Progenitor cell of endocrine pancreas (in vitro differentiated cells): ENCODE measurements around the gene USP10. TPM values are rescaled to one million over a fixed set of nuclear protein-coding genes. Genes with fewer than 3 reads are reported as not detected.
A peak's percentile ranks its signal among the peaks of the same experiment; 100 is the strongest.

ENCODE experiments used
- DNase-seq: peaks from one replicate; pipeline ENCODE4 v3.0.0; 2021; ENCODE audit warnings: low spot score; ENCODE audit not compliant: unreplicated experiment
- H3K27ac Mint-ChIP-seq: 2 replicates; pipeline ENCODE4 v1.8.0; 2021; ENCODE audit warnings: mild to moderate bottlenecking, moderate library complexity, mixed read lengths
- H3K27me3 Mint-ChIP-seq: 2 replicates; pipeline ENCODE4 v1.8.0; 2021; ENCODE audit warnings: mixed read lengths
- H3K36me3 Mint-ChIP-seq: 2 replicates; pipeline ENCODE4 v1.8.0; 2022; ENCODE audit warnings: mixed read lengths; ENCODE audit not compliant: insufficient read depth
- H3K4me1 Mint-ChIP-seq: 2 replicates; pipeline ENCODE4 v1.8.0; 2021; ENCODE audit warnings: low read depth, mixed read lengths
- H3K4me3 Mint-ChIP-seq: 2 replicates; pipeline ENCODE4 v1.8.0; 2021; ENCODE audit warnings: low read depth, mild to moderate bottlenecking, moderate library complexity, mixed read lengths
- H3K9me3 Mint-ChIP-seq: 2 replicates; pipeline ENCODE4 v1.8.0; 2021; ENCODE audit warnings: low read depth, mixed read lengths
- CTCF ChIP-seq: fragments of 200-600 bp; sonication (generic); IDR thresholded peaks from one replicate; pipeline ENCODE4 v1.5.0; 2021; ENCODE audit warnings: antibody characterized with exemption, mild to moderate bottlenecking; ENCODE audit not compliant: unreplicated experiment
- total RNA-seq: library from RNA; stranded (reverse); gene quantifications from 2 replicates; pipeline ENCODE4 v1.2.1, GENCODE V29; 2021

Gene USP10
- total RNA-seq, 1 donor from 2014 or later: 139 TPM

DNA sequence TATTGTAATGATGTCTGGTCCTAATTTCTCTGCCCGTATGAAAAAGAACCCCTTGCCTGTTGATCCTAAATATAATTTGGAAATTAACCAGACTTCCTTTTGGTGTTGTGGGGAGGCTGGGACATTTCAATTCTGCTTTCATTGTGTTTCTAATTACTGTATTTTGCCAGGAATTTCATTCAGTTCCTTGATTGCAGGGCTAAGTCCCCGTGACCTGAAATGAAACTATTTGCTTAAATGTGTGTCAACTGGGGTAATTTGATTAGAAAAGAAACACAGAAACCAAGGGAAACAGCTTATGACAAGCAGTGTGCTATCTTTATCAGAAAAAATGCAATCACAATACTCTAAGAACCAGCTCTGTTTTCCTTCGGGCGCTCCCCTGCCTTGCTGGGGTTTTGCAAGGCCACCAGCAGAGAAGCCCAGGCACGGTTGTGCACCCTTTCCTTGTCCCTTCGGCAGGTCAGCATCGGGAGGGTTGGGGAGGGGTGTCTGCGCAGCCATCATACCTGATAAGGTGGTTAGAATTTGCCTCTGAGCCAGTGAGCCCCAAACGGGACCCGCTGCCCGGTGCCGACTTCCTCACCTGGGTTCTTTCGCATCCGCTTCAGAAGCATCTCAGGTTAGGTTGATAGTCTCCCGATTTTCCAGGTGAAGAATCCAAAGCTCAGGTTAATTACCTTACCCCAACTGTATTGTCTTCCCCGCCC, 32.0 kb upstream of the USP10 start:
- Mint-ChIP-seq H3K27me3 (peaks cover 10% of the 10 kb centered on the region), H3K9me3 (no peaks in the 10 kb centered on the region), H3K4me1 (peaks cover 6% of the 10 kb centered on the region), H3K4me3 (no peak overlapping the region), H3K27ac (peak overlapping the region; percentile 29), H3K36me3 (peaks cover 7% of the 10 kb centered on the region)
- no peak for TF ChIP-seq CTCF
- DNase-seq: no peak

DNA sequence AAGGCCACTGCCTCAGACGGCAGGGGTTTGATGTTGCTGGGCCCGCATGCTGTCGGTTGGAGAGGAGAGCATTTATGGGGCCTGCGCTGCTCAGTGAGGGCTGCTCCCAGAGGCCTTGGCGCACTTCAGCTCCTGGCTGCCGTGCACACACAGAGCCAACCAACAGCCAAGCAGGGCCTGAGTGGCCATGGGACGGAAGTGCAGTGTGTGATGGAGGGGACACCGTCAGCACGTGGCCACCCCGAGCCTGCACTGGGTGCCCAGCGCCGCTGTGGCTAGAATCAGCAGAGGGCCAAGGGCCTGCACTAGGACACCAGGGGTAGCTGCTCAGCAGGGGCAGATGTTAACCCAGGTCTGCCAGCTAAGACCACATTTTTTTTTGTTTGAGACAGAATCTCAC, 29.7 kb upstream of the USP10 start:
- Mint-ChIP-seq H3K4me1 (peaks cover 6% of the 10 kb centered on the region), H3K9me3 (no peaks in the 10 kb centered on the region), H3K27ac (no peak overlapping the region), H3K27me3 (peaks cover 12% of the 10 kb centered on the region), H3K4me3 (no peak overlapping the region), H3K36me3 (peaks cover 1% of the 10 kb centered on the region)
- DNase-seq: no peak
- TF ChIP-seq CTCF: no peak

- no peaks in the 10 kb centered on the region for H3K36me3 Mint-ChIP-seq
- TF ChIP-seq CTCF: peak; percentile 91
- no peak overlapping the region for H3K4me3 Mint-ChIP-seq
- no peak overlapping the region for H3K27ac Mint-ChIP-seq
- H3K9me3 Mint-ChIP-seq: no peaks in the 10 kb centered on the region
- H3K27me3 Mint-ChIP-seq: peaks cover 16% of the 10 kb centered on the region
- peak; percentile 67 for DNase-seq
- H3K4me1 Mint-ChIP-seq: peaks cover 3% of the 10 kb centered on the region
These were observed 27.3 kb upstream of the USP10 start for GRCh38 chr16:84672276-84673202.

DNA sequence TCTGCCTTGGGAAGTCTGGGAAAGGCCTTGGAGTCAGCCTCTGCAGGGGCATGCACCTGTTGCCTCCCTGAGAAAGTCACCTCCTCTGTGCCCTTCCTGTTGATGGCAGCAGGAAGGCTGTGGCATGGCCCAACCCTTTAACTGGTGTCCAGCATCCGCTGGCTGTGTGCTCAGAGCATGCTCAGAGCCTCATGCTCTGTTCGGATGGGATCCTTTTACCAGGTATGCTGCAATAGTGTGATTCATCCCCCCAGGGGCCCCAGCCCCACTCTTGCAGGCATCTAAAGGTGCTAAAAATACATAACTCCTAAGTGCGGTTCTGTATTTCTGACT, 26.6 kb upstream of the USP10 start:
- no peak for TF ChIP-seq CTCF
- Mint-ChIP-seq H3K36me3 (no peaks in the 10 kb centered on the region), H3K9me3 (no peaks in the 10 kb centered on the region), H3K4me1 (no peaks in the 10 kb centered on the region), H3K27ac (no peak overlapping the region), H3K4me3 (no peak overlapping the region), H3K27me3 (peaks cover 19% of the 10 kb centered on the region)
- DNase-seq: no peak

DNA sequence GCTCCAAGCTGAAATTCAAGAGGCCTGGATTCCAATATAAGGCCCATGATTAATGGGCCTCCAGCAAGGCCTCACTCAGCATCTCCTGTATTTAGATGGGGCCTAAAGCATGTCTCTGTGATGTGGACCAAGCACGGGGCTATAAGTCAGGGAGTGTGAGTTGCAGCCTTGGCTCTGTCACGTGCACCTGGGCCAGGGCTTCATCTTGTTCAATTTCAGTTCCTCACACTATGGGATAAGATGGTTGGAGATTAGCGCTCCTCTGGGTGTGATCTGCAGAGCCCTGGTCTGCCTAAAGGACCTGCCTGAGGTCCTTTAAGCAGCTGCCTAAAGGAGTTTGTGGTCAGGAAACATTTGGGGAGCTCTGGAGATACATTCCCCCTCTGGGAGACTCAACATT, 26.2 kb upstream of the USP10 start:
- no peaks in the 10 kb centered on the region for H3K36me3 Mint-ChIP-seq
- H3K27me3 Mint-ChIP-seq: peaks cover 19% of the 10 kb centered on the region
- no peak for TF ChIP-seq CTCF
- no peaks in the 10 kb centered on the region for H3K9me3 Mint-ChIP-seq
- H3K27ac Mint-ChIP-seq: no peak overlapping the region
- H3K4me3 Mint-ChIP-seq: no peak overlapping the region
- no peaks in the 10 kb centered on the region for H3K4me1 Mint-ChIP-seq
- DNase-seq: no peak
